GM23338 (cell line): ENCODE data around the gene KDM4B. TPM values are rescaled to one million over a fixed set of nuclear protein-coding genes. Genes with fewer than 3 reads are reported as not detected.
A peak's percentile ranks its signal among the peaks of the same experiment; 100 is the strongest.
"Not testable (repeated sequence)": the region's sequence is repeated elsewhere in the genome, so short reads cannot be mapped to it uniquely, and the experiment has no call there.

Experiments used
- ATAC-seq: fragments of 200-7000 bp; cut with Tn5 transposase; 3 replicates; pipeline ENCODE4 v1.9.1; 2020
- DNase-seq: peaks from one replicate; pipeline ENCODE4 v3.0.0-alpha.2; 2015; ENCODE audit warnings: low spot score
- H2AFZ ChIP-seq: fragments of 200-600 bp; sonication (generic); 2 replicates; pipeline ENCODE4 v1.8.0; 2016; ENCODE audit warnings: antibody characterized with exemption, mild to moderate bottlenecking, moderate library complexity
- H3F3A ChIP-seq: fragments of 200-600 bp; sonication (generic); replicated peaks from 2 replicates; pipeline ENCODE4 v1.8.0; 2017; ENCODE audit warnings: antibody characterized with exemption, mixed run types, low read depth
- H3K27ac ChIP-seq: fragments of 200-600 bp; sonication (generic); 2 replicates; pipeline ENCODE4 v1.6.1; 2016; ENCODE audit warnings: low read depth
- H3K27me3 ChIP-seq: fragments of 200-600 bp; sonication (generic); 2 replicates; pipeline ENCODE4 v1.8.0; 2016; ENCODE audit warnings: mild to moderate bottlenecking, mixed run types, moderate library complexity; ENCODE audit not compliant: insufficient read depth
- H3K36me3 ChIP-seq: fragments of 200-600 bp; sonication (generic); 2 replicates; pipeline ENCODE4 v1.8.0; 2016; ENCODE audit warnings: mild to moderate bottlenecking; ENCODE audit not compliant: insufficient read depth
- H3K4me1 ChIP-seq: fragments of 200-600 bp; sonication (generic); 2 replicates; pipeline ENCODE4 v1.8.0; 2016; ENCODE audit warnings: mild to moderate bottlenecking, moderate library complexity; ENCODE audit not compliant: insufficient read depth
- H3K4me2 ChIP-seq: fragments of 200-600 bp; sonication (generic); 2 replicates; pipeline ENCODE4 v1.7.1; 2017; ENCODE audit warnings: mixed run types
- H3K4me3 ChIP-seq: fragments of 200-600 bp; sonication (generic); 2 replicates; pipeline ENCODE4 v1.6.1; 2016; ENCODE audit warnings: mixed run types
- H3K79me2 ChIP-seq: fragments of 200-600 bp; sonication (generic); replicated peaks from 2 replicates; pipeline ENCODE4 v1.8.0; 2017; ENCODE audit warnings: mild to moderate bottlenecking; ENCODE audit not compliant: insufficient read depth
- H3K9me2 ChIP-seq: fragments of 200-600 bp; sonication (generic); 2 replicates; pipeline ENCODE4 v1.8.0; 2017; ENCODE audit not compliant: insufficient read depth
- H4K20me1 ChIP-seq: fragments of 200-600 bp; sonication (generic); replicated peaks from 2 replicates; pipeline ENCODE4 v1.8.0; 2017; ENCODE audit warnings: mild to moderate bottlenecking; ENCODE audit not compliant: insufficient read depth
- H3K27ac Mint-ChIP-seq: 2 replicates; pipeline ENCODE4 v1.8.0; 2020; ENCODE audit warnings: inconsistent platforms, mild to moderate bottlenecking, moderate library complexity, mixed read lengths
- H3K27me3 Mint-ChIP-seq: 3 replicates; pipeline ENCODE4 v1.8.0; 2022; ENCODE audit warnings: low read depth, mild to moderate bottlenecking, moderate library complexity, mixed read lengths, inconsistent platforms; ENCODE audit not compliant: insufficient read depth, poor library complexity
- H3K36me3 Mint-ChIP-seq: 3 replicates; pipeline ENCODE4 v1.8.0; 2021; ENCODE audit warnings: low read depth, mild to moderate bottlenecking, inconsistent platforms, moderate library complexity, mixed read lengths
- H3K4me1 Mint-ChIP-seq: 3 replicates; pipeline ENCODE4 v1.8.0; 2020; ENCODE audit warnings: mild to moderate bottlenecking, inconsistent platforms, mixed read lengths
- H3K4me3 Mint-ChIP-seq: 3 replicates; pipeline ENCODE4 v1.8.0; 2021; ENCODE audit warnings: moderate library complexity, mild to moderate bottlenecking, inconsistent platforms, mixed read lengths
- H3K9me3 Mint-ChIP-seq: 3 replicates; pipeline ENCODE4 v1.8.0; 2020; ENCODE audit warnings: moderate library complexity, mild to moderate bottlenecking, inconsistent platforms, mixed read lengths
- CREB1 ChIP-seq: fragments of 250-450 bp; sonication (Bioruptor Pico); IDR thresholded peaks from 2 replicates; pipeline ENCODE4 v1.5.0; 2020; ENCODE audit warnings: low read depth, mild to moderate bottlenecking, moderate library complexity
- CTCF ChIP-seq, 2 experiments: fragments of 200-600 bp in 1 of 2; sonication (generic) in 1 of 2; conservative IDR thresholded peaks; 2 replicates each; pipeline versions ENCODE4 v1.5.1 to v1.6.1; 2016 to 2017; ENCODE audit warnings: antibody characterized with exemption in 2 of 2, low read depth in 2 of 2, mild to moderate bottlenecking in 2 of 2, moderate library complexity in 1 of 2
- polyA plus RNA-seq: library from polyadenylated mRNA; unstranded; fragments of >200 nt; fragmentation: Nextera tagmentation; extraction: Ambion mirVana; gene quantifications from 2 replicates; pipeline ENCODE4 v1.2.1, GENCODE V29; 2016
- total RNA-seq: library from RNA; depleted of rRNA; stranded (reverse); fragments of >200 nt; shearing (Covaris generic); gene quantifications from 2 replicates; pipeline ENCODE4 v1.2.3, GENCODE V29; 2014

Gene KDM4B
- total and polyA plus RNA-seq, 2 experiments from 2014 or later = 9.1 to 27.6 TPM

DNA sequence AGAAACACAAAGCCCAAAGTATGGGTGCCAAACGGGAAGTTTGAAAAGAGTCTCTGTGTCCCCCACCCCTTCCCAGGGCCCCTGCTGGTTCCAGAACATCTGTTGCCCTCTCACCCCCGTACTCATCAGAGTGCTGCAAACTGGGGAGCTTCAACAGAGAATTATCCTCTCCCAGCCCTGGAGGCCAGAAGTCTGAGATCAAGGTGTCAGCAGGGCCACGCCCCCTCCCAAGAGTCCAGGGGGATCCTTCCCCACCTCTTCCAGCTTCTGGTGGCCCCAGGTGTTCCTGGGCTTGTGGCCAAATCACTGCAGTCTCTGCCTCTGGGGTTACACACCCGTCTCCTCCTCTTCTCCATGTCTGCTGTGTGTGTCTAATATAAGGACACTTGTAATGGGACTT is 188.3 kb downstream of the KDM4B start (continued):
- no peak for TF ChIP-seq CTCF (conservative IDR thresholded peaks at IDR 0.05; ENCODE audit: low read depth in 2 of 2)

GRCh38 chr19:5158549-5159134 is 189.7 kb downstream of the KDM4B start:
- Mint-ChIP-seq H3K9me3 (peaks cover 38% of the 10 kb centered on the region), H3K4me1 (peaks cover 20% of the 10 kb centered on the region), H3K27me3 (peaks cover 16% of the 10 kb centered on the region), H3K36me3 (peaks cover 24% of the 10 kb centered on the region)
- H3K27ac Mint-ChIP-seq, H3K4me3 Mint-ChIP-seq, H3F3A ChIP-seq, H3K27ac ChIP-seq, DNase-seq, H3K36me3 ChIP-seq, H3K9me2 ChIP-seq, H4K20me1 ChIP-seq, H3K27me3 ChIP-seq, H3K4me2 ChIP-seq, H3K79me2 ChIP-seq, H2AFZ ChIP-seq, H3K4me3 ChIP-seq, H3K4me1 ChIP-seq, ATAC-seq: not testable (repeated sequence)

DNA sequence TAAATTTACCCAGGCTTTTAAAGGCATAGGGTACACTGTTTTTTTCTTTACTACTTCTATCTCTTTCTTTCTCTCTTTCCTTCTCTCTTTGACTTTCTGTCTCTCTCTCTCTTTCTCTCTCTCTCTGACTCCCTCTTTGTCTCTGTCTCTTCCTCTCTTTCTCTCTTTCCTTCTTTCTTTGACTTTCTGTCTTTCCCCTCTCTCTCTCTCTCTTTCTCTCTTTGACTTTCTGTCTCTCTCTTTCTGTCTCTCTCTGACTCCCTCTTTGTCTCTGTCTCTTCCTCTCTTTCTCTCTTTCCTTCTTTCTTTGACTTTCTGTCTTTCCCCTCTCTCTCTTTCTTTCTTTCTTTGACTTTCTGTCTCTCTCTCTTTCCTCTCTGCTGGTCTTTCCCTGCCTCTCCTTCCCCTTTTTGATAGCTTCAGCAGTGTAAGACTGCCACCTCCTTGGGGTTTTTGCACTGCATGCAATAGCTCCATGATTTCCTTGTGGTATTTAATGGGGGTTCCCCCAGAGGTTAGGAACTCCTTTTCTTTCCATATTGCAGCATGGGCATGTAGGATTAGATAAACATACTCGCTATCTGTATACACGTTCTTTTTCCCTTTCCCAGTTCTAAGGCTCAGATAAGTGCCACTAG is 191.4 kb downstream of the KDM4B start:
- H3K36me3 Mint-ChIP-seq = peaks cover 24% of the 10 kb centered on the region
- H3K27ac ChIP-seq, H4K20me1 ChIP-seq, H3K4me3 ChIP-seq, H3K4me3 Mint-ChIP-seq, H3K4me2 ChIP-seq, H3F3A ChIP-seq, H2AFZ ChIP-seq, H3K36me3 ChIP-seq, DNase-seq, H3K79me2 ChIP-seq, ATAC-seq, H3K27me3 ChIP-seq, H3K27ac Mint-ChIP-seq, H3K9me2 ChIP-seq: not testable (repeated sequence)
- peaks cover 12% of the 10 kb centered on the region for H3K27me3 Mint-ChIP-seq
- peaks cover 34% of the 10 kb centered on the region for H3K4me1 Mint-ChIP-seq
- H3K9me3 Mint-ChIP-seq = peaks cover 38% of the 10 kb centered on the region
- H3K4me1 ChIP-seq = peaks cover 19% of the 10 kb centered on the region

DNA sequence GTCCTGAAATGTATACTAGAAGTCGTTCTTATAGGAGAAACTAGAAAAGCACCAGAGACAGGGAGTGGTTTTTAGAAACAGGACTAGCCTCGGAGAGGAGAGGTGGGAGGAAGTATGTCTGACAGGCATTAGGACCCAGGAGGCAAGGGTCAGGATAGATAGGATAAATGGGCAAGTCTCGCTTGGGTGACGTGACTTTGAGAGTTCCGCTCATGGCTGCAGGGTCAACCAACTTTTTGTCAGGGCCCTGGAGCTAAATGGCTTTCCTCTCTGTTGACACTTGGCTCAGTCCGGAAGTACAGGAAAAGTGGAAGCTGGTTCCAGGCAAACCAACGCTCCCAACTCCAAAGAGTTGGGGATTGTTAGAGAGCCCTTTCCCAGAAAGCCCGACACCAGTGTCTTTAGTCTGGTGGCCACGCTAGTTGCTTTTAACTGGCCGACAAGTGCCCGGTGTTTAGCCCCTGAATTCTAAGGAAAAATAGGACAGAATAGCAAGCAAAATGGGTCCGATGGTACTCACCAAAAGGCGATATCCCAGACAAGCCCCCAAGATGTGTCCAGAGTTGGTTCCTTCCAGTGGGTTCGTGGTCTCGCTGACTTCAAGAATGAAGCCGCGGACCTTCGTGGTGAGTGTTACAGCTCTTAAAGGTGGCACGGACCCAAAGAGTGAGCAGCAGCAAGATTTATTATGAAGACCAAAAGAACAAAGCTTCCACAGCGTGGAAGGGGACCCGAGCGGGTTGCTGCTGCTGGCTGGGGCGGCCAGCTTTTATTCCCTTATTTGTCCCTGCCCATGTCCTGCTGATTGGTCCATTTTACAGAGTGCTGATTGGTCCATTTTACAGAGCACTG is 196.2 kb downstream of the KDM4B start:
- peak; percentile 58 for DNase-seq
- H3K4me3 ChIP-seq, H3K4me3 Mint-ChIP-seq, H3K27ac Mint-ChIP-seq, ATAC-seq, H3K27me3 Mint-ChIP-seq, H3K9me2 ChIP-seq, H4K20me1 ChIP-seq, H3K79me2 ChIP-seq, H3K36me3 ChIP-seq, H3F3A ChIP-seq, H3K27me3 ChIP-seq, H3K36me3 Mint-ChIP-seq: not testable (repeated sequence)
- Histone ChIP-seq H2AFZ (peak overlapping the region; percentile 74; the same call in 1 of the 2 replicates), H3K4me1 (peaks cover 19% of the 10 kb centered on the region), H3K4me2 (peak overlapping the region; percentile 71), H3K27ac (peak overlapping the region; percentile 77; the same call in 1 of the 2 replicates)
- peaks cover 24% of the 10 kb centered on the region for H3K4me1 Mint-ChIP-seq
- H3K9me3 Mint-ChIP-seq = peaks cover 14% of the 10 kb centered on the region
- peak; percentile 60; the same call in 1 of the 2 replicates for TF ChIP-seq CREB1
